ENCODE measurements around the gene SNX20. TPM values are rescaled to one million over a fixed set of nuclear protein-coding genes. Genes with fewer than 3 reads are reported as not detected.

Gene SNX20
- total RNA-seq, 1 donor from 2014 or later = not detected

- TF ChIP-seq CTCF (IDR thresholded peaks at IDR 0.05; ENCODE audit: insufficient read depth, low read depth, low read length) = no peak
- TF ChIP-seq EZH2 (IDR thresholded peaks at IDR 0.05; ENCODE audit: insufficient read depth, low read length) = no peak
- Histone ChIP-seq H3K27ac (ENCODE audit: low read depth, low read length) (no peak overlapping the region), H3K4me3 (ENCODE audit: insufficient read depth, low read depth, low read length) (no peak overlapping the region), H3K9ac (ENCODE audit: low read length) (no peak overlapping the region), H3K36me3 (ENCODE audit: insufficient read depth, low read length) (no peaks in the 10 kb centered on the region), H3K4me1 (ENCODE audit: insufficient read depth, low read length) (no peaks in the 10 kb centered on the region), H3K27me3 (ENCODE audit: insufficient read depth, low read length) (peaks cover 8% of the 10 kb centered on the region), H3K4me2 (ENCODE audit: low read length) (no peak overlapping the region), H3K79me2 (ENCODE audit: insufficient read depth, low read length) (no peaks in the 10 kb centered on the region), H4K20me1 (ENCODE audit: insufficient read depth, low read length) (no peaks in the 10 kb centered on the region), H2AFZ (ENCODE audit: low read depth, low read length) (no peak overlapping the region), H3K9me3 (ENCODE audit: insufficient read depth, low read depth, low read length) (no peaks in the 10 kb centered on the region)
- Mint-ChIP-seq H3K27ac (ENCODE audit: unreplicated experiment) (no peak overlapping the region), H3K9me3 (ENCODE audit: unreplicated experiment) (no peaks in the 10 kb centered on the region), H3K36me3 (ENCODE audit: low read depth, unreplicated experiment) (no peaks in the 10 kb centered on the region), H3K4me3 (ENCODE audit: unreplicated experiment) (no peak overlapping the region), H3K27me3 (ENCODE audit: low read depth, unreplicated experiment) (peaks cover 40% of the 10 kb centered on the region), H3K4me1 (ENCODE audit: low read depth, unreplicated experiment) (no peaks in the 10 kb centered on the region)
- DNase-seq (ENCODE audit: low read depth) = no peak
- FAIRE-seq = no peak
These were observed 7.8 kb upstream of the SNX20 start for GRCh38 chr16:50688867-50689266.

- FAIRE-seq (no peak), DNase-seq (ENCODE audit: low read depth) (no peak)
- no peak overlapping the region for H2AFZ ChIP-seq (ENCODE audit: low read depth, low read length)
- no peaks in the 10 kb centered on the region for H3K36me3 ChIP-seq (ENCODE audit: insufficient read depth, low read length)
- no peak overlapping the region for H3K4me3 ChIP-seq (ENCODE audit: insufficient read depth, low read depth, low read length)
- H3K79me2 ChIP-seq (ENCODE audit: insufficient read depth, low read length) = no peaks in the 10 kb centered on the region
- H3K27ac Mint-ChIP-seq (ENCODE audit: unreplicated experiment) = no peak overlapping the region
- H3K4me3 Mint-ChIP-seq (ENCODE audit: unreplicated experiment) = no peak overlapping the region
- no peaks in the 10 kb centered on the region for H3K9me3 ChIP-seq (ENCODE audit: insufficient read depth, low read depth, low read length)
- no peaks in the 10 kb centered on the region for H3K36me3 Mint-ChIP-seq (ENCODE audit: low read depth, unreplicated experiment)
- no peak overlapping the region for H3K27ac ChIP-seq (ENCODE audit: low read depth, low read length)
- peaks cover 37% of the 10 kb centered on the region for H3K27me3 Mint-ChIP-seq (ENCODE audit: low read depth, unreplicated experiment)
- no peak overlapping the region for H3K4me2 ChIP-seq (ENCODE audit: low read length)
- no peaks in the 10 kb centered on the region for H3K9me3 Mint-ChIP-seq (ENCODE audit: unreplicated experiment)
- no peak overlapping the region for H3K9ac ChIP-seq (ENCODE audit: low read length)
- no peaks in the 10 kb centered on the region for H3K4me1 ChIP-seq (ENCODE audit: insufficient read depth, low read length)
- TF ChIP-seq CTCF (IDR thresholded peaks at IDR 0.05; ENCODE audit: insufficient read depth, low read depth, low read length) (no peak), EZH2 (IDR thresholded peaks at IDR 0.05; ENCODE audit: insufficient read depth, low read length) (no peak)
- H3K27me3 ChIP-seq (ENCODE audit: insufficient read depth, low read length) = peaks cover 6% of the 10 kb centered on the region
- no peaks in the 10 kb centered on the region for H3K4me1 Mint-ChIP-seq (ENCODE audit: low read depth, unreplicated experiment)
- no peaks in the 10 kb centered on the region for H4K20me1 ChIP-seq (ENCODE audit: insufficient read depth, low read length)
These were observed 7.0 kb upstream of the SNX20 start for GRCh38 chr16:50688083-50688482.

GRCh38 chr16:50685462-50686063 is 4.5 kb upstream of the SNX20 start:
- Mint-ChIP-seq H3K4me1 (ENCODE audit: low read depth, unreplicated experiment) (no peaks in the 10 kb centered on the region), H3K4me3 (ENCODE audit: unreplicated experiment) (no peak overlapping the region), H3K36me3 (ENCODE audit: low read depth, unreplicated experiment) (no peaks in the 10 kb centered on the region), H3K27me3 (ENCODE audit: low read depth, unreplicated experiment) (peaks cover 22% of the 10 kb centered on the region), H3K9me3 (ENCODE audit: unreplicated experiment) (no peaks in the 10 kb centered on the region), H3K27ac (ENCODE audit: unreplicated experiment) (no peak overlapping the region)
- H3K9ac ChIP-seq (ENCODE audit: low read length) = no peak overlapping the region
- no peaks in the 10 kb centered on the region for H3K4me1 ChIP-seq (ENCODE audit: insufficient read depth, low read length)
- no peak for DNase-seq (ENCODE audit: low read depth)
- H3K9me3 ChIP-seq (ENCODE audit: insufficient read depth, low read depth, low read length) = no peaks in the 10 kb centered on the region
- no peaks in the 10 kb centered on the region for H3K36me3 ChIP-seq (ENCODE audit: insufficient read depth, low read length)
- H3K4me2 ChIP-seq (ENCODE audit: low read length) = no peak overlapping the region
- H3K27ac ChIP-seq (ENCODE audit: low read depth, low read length) = no peak overlapping the region
- no peak overlapping the region for H2AFZ ChIP-seq (ENCODE audit: low read depth, low read length)
- H3K4me3 ChIP-seq (ENCODE audit: insufficient read depth, low read depth, low read length) = no peak overlapping the region
- TF ChIP-seq CTCF (IDR thresholded peaks at IDR 0.05; ENCODE audit: insufficient read depth, low read depth, low read length) (no peak), EZH2 (IDR thresholded peaks at IDR 0.05; ENCODE audit: insufficient read depth, low read length) (no peak)
- no peaks in the 10 kb centered on the region for H3K79me2 ChIP-seq (ENCODE audit: insufficient read depth, low read length)
- H4K20me1 ChIP-seq (ENCODE audit: insufficient read depth, low read length) = no peaks in the 10 kb centered on the region
- no peak for FAIRE-seq
- peaks cover 6% of the 10 kb centered on the region for H3K27me3 ChIP-seq (ENCODE audit: insufficient read depth, low read length)

Measured in astrocyte (in vitro differentiated cells and primary cell).